ENCODE measurements around the gene RPRD1B.
"Not testable (repeated sequence)": the region's sequence is repeated elsewhere in the genome, so short reads cannot be mapped to it uniquely, and the experiment has no call there.

Gene RPRD1B

GRCh38 chr20:38001173-38001875 lies 32.2 kb upstream of the RPRD1B start:
- peak; percentile 28 for DNase-seq

GRCh38 chr20:38001981-38002380 lies 31.6 kb upstream of the RPRD1B start:
- DNase-seq = peak; percentile 22

GRCh38 chr20:38002422-38002821 lies 31.1 kb upstream of the RPRD1B start:
- DNase-seq = no peak

- DNase-seq = no peak
These were observed 29.1 kb upstream of the RPRD1B start for GRCh38 chr20:38004416-38004815.

- no peak for DNase-seq
These were observed 27.6 kb upstream of the RPRD1B start for GRCh38 chr20:38005903-38006302.

GRCh38 chr20:38007526-38007925 lies 26.0 kb upstream of the RPRD1B start:
- DNase-seq = no peak

- DNase-seq = no peak
These were observed 25.2 kb upstream of the RPRD1B start for GRCh38 chr20:38008233-38008944.

GRCh38 chr20:38009416-38009815 lies 24.1 kb upstream of the RPRD1B start:
- DNase-seq = not testable (repeated sequence)

GRCh38 chr20:38011696-38012095 lies 21.9 kb upstream of the RPRD1B start:
- no peak for DNase-seq

GRCh38 chr20:38012332-38012731 lies 21.2 kb upstream of the RPRD1B start:
- no peak for DNase-seq

- no peak for DNase-seq
These were observed 19.7 kb upstream of the RPRD1B start for GRCh38 chr20:38013887-38014286.

- no peak for DNase-seq
These were observed 15.6 kb upstream of the RPRD1B start for GRCh38 chr20:38017959-38018358.

- no peak for DNase-seq
These were observed 15.2 kb upstream of the RPRD1B start for GRCh38 chr20:38018385-38018784.

- no peak for DNase-seq
These were observed 12.3 kb upstream of the RPRD1B start for GRCh38 chr20:38021087-38021772.

- no peak for DNase-seq
These were observed 10.2 kb upstream of the RPRD1B start for GRCh38 chr20:38023181-38024001.

- DNase-seq = no peak
These were observed 9.1 kb upstream of the RPRD1B start for GRCh38 chr20:38024496-38024895.

- no peak for DNase-seq
These were observed 4.1 kb upstream of the RPRD1B start for GRCh38 chr20:38029453-38029852.

- no peak for DNase-seq
These were observed 1.6 kb upstream of the RPRD1B start for GRCh38 chr20:38031957-38032356.

- peak; percentile 80 for DNase-seq
These were observed 789 bp upstream of the RPRD1B start for GRCh38 chr20:38032585-38033329.

GRCh38 chr20:38034108-38034649 lies 633 bp downstream of the RPRD1B start:
- no peak for DNase-seq

GRCh38 chr20:38034961-38035360 lies 1.4 kb downstream of the RPRD1B start:
- no peak for DNase-seq

GRCh38 chr20:38036366-38036765 lies 2.8 kb downstream of the RPRD1B start:
- no peak for DNase-seq

Measured in activated CD4-positive, alpha-beta T cell treated with anti-CD3 and anti-CD28 coated beads for 48 hours (primary cell).